ENCODE measurements around the gene SLC8A2.

The SLC8A2 gene

GRCh38 chr19:47467914-47468313 lies 3.8 kb downstream of the SLC8A2 start:
- no peak overlapping the region for H3K27ac ChIP-seq
- H3K9ac ChIP-seq = no peak overlapping the region
- no peak overlapping the region for H3K4me2 ChIP-seq
- no peaks in the 10 kb centered on the region for H3K9me3 ChIP-seq (replicated peaks in 1 of 11)
- H4K20me1 ChIP-seq = peaks cover 0 to 43% (median 6%) of the 10 kb centered on the region in 11 experiments; a peak in 11 of 22 replicates
- no peaks in the 10 kb centered on the region for H3K36me3 ChIP-seq
- peaks cover 54 to 63% (median 57%) of the 10 kb centered on the region in 11 experiments for H3K27me3 ChIP-seq
- H3K4me1 ChIP-seq = peaks cover 0 to 10% (median 6%) of the 10 kb centered on the region in 10 experiments; a peak in 12 of 20 replicates
- H3K4me3 ChIP-seq = no peak overlapping the region
- no peak for TF ChIP-seq Cebpa-rat (IDR thresholded peaks at IDR 0.05)

- peaks cover 38 to 46% (median 41%) of the 10 kb centered on the region in 11 experiments for H3K27me3 ChIP-seq
These were observed 5.7 kb downstream of the SLC8A2 start for GRCh38 chr19:47465957-47466356.

DNA sequence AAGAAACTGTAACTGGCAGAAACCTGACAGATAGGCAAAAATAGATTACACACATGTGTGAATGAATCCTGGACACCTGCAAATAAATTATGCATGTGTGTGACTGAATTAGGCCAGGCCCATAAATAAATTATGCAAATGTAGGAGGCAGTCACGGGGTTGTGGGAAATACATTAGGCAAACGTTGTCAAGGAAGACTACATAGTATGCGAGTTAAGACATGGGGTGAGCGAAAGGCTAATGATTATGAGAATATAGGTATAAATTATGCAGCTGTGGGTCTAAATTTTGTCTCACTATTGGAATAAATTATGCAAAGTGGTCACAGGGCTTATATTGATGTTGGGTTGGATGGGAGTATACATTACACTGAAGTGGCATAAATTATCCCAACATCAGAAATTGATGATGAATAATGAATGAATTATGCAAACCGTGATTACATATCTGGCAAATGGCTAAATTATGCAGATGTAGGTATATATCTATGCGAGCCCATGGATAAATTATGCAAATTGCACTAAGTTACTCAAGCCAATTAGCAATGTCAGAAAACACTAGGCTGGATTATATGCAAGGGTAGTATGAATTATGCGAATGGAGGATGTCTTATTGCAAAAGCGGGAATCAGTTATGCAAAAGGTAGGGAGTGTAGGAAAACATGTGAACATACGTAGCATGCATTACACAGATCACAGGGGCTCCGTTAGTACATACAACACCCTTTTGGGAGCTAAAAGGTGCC lies 6.8 kb downstream of the SLC8A2 start:
- peaks cover 30 to 39% (median 33%) of the 10 kb centered on the region in 11 experiments for H3K27me3 ChIP-seq
- H3K4me2 ChIP-seq = no peak overlapping the region
- TF ChIP-seq Cebpa-rat (IDR thresholded peaks at IDR 0.05) = no peak

More at GRCh38 chr19:47465957-47466356, 5.7 kb downstream of the SLC8A2 start:
- H3K27ac ChIP-seq = no peak overlapping the region
- no peaks in the 10 kb centered on the region for H3K9me3 ChIP-seq (replicated peaks in 1 of 11)
- H3K9ac ChIP-seq = no peak overlapping the region
- H4K20me1 ChIP-seq = peaks cover 0 to 34% (median 6%) of the 10 kb centered on the region in 11 experiments; a peak in 11 of 22 replicates
- no peak overlapping the region for H3K4me2 ChIP-seq
- TF ChIP-seq Cebpa-rat (IDR thresholded peaks at IDR 0.05) = no peak
- H3K36me3 ChIP-seq = no peaks in the 10 kb centered on the region
- H3K4me1 ChIP-seq = no peaks in the 10 kb centered on the region; a peak in 1 of 20 replicates
- no peak overlapping the region for H3K4me3 ChIP-seq

GRCh38 chr19:47461876-47462275 lies 9.8 kb downstream of the SLC8A2 start:
- Histone ChIP-seq H3K4me3 (no peak overlapping the region), H3K9me3 (replicated peaks in 1 of 11) (peaks cover 0 to 6% (median 5%) of the 10 kb centered on the region in 11 experiments; a peak in 15 of 22 replicates), H3K4me1 (no peaks in the 10 kb centered on the region), H3K36me3 (no peaks in the 10 kb centered on the region), H3K4me2 (no peak overlapping the region), H3K27me3 (peaks cover 27 to 39% (median 33%) of the 10 kb centered on the region in 11 experiments), H3K9ac (no peak overlapping the region), H4K20me1 (peaks cover 0 to 8% (median 0%) of the 10 kb centered on the region in 11 experiments; a peak in 4 of 22 replicates), H3K27ac (no peak overlapping the region)
- TF ChIP-seq Cebpa-rat (IDR thresholded peaks at IDR 0.05) = no peak

More for the DNA sequence above, 6.8 kb downstream of the SLC8A2 start:
- Histone ChIP-seq H3K27ac (no peak overlapping the region), H3K4me3 (no peak overlapping the region), H3K4me1 (no peaks in the 10 kb centered on the region; a peak in 1 of 20 replicates), H3K36me3 (no peaks in the 10 kb centered on the region), H4K20me1 (peaks cover 0 to 27% (median 6%) of the 10 kb centered on the region in 11 experiments; a peak in 11 of 22 replicates), H3K9ac (no peak overlapping the region), H3K9me3 (replicated peaks in 1 of 11) (no peaks in the 10 kb centered on the region)

- Histone ChIP-seq H3K4me1 (no peaks in the 10 kb centered on the region), H3K9me3 (replicated peaks in 1 of 11) (peaks cover 15 to 25% (median 23%) of the 10 kb centered on the region in 11 experiments), H3K27me3 (peaks cover 43 to 57% (median 56%) of the 10 kb centered on the region in 11 experiments), H4K20me1 (peaks cover 0 to 5% (median 0%) of the 10 kb centered on the region in 11 experiments; a peak in 2 of 22 replicates), H3K27ac (no peak overlapping the region), H3K4me2 (no peak overlapping the region), H3K9ac (no peak overlapping the region), H3K4me3 (no peak overlapping the region), H3K36me3 (no peaks in the 10 kb centered on the region)
- TF ChIP-seq Cebpa-rat (IDR thresholded peaks at IDR 0.05) = no peak
These were observed 12.2 kb downstream of the SLC8A2 start for GRCh38 chr19:47459477-47459876.

DNA sequence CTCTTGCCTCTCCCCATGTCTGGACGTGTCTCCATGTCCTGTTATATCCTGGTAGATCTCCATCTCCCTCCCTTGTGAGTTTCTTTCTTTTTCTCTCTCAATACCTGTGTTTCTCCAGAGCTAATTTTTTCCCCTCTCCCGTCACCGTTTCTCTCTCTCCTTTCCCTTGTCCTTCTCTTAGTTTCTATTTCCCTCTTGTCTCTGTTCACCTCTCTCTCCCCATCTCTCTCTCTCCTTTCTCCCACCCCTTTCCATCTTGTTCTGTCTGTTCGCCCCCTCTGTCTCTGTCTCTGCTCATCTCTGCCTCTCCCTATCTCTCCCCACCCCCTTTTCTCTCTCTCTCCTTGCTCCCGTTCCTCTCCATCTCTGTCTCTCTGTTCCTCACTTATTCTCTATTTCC lies 13.0 kb downstream of the SLC8A2 start:
- H3K36me3 ChIP-seq = no peaks in the 10 kb centered on the region
- H3K27ac ChIP-seq = no peak overlapping the region
- H4K20me1 ChIP-seq = peaks cover 0 to 5% (median 0%) of the 10 kb centered on the region in 11 experiments; a peak in 3 of 22 replicates
- peaks cover 43 to 64% (median 61%) of the 10 kb centered on the region in 11 experiments for H3K27me3 ChIP-seq
- H3K9ac ChIP-seq = no peak overlapping the region
- H3K9me3 ChIP-seq (replicated peaks in 1 of 11) = peaks cover 15 to 25% (median 23%) of the 10 kb centered on the region in 11 experiments
- no peak overlapping the region for H3K4me2 ChIP-seq
- H3K4me1 ChIP-seq = no peaks in the 10 kb centered on the region
- no peak overlapping the region for H3K4me3 ChIP-seq
- TF ChIP-seq Cebpa-rat (IDR thresholded peaks at IDR 0.05) = no peak

DNA sequence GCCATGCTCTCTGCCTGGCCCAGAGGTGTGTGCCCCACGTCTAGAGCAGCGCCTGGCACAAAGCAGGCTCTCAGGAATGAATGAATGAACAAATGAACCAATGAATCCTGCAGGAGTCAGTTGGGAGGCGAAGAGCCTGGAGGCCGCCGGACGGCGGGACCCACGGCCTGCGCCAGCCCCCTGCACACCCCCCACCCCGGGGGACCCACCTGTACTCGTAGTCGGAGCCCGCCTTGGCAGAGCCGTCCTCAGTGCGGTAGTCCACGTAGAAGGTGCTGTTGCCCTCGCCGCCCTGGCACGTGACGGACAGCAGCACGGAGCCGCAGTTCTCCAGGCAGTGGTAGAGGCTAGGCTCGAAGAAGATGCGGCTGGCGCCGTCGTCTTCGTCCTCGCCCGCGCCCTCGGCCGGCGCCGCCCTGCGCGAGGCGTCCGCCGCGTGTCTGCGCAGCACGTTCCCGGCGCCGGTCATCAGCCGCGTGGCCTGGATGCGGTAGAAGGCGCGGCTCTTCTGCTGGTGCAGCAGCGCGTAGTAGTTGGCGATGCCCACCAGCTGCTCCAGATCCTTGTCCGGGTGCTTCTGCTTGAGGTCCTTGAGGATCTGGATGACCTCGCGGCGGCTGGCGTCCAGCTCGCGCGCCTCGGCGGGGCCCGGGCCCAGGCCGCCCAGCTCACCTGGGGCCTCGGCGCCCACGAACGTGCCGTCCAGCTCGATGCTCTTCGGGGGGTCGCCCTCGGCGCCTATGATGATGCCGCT lies 14.8 kb downstream of the SLC8A2 start:
- H3K4me2 ChIP-seq = no peak overlapping the region

DNA sequence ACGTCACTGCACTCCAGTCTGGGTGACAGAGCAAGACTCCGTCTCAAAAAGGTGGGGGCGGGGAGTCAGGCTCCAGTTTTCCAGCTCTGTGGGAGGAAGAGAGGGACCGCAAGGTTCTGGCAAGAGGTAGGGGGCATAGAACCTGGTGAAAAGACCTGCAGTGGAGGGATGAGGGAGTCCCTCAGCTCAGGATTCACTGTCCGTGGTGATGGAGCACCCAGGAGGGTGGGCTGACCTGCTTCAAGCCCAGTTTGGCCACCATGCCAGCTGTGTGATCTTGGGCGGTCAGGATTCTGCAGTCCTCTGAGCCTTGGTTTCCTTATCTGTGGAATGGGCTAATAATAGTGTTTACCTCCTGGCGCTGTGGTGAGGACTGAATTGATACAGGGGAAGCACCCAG lies 21.2 kb downstream of the SLC8A2 start:
- Histone ChIP-seq H3K27ac (no peak overlapping the region), H4K20me1 (peaks cover 0 to 15% (median 3%) of the 10 kb centered on the region in 11 experiments; a peak in 6 of 22 replicates), H3K27me3 (peaks cover 29 to 89% (median 61%) of the 10 kb centered on the region in 11 experiments), H3K4me1 (peaks cover 7 to 13% (median 11%) of the 10 kb centered on the region in 10 experiments), H3K36me3 (no peaks in the 10 kb centered on the region), H3K9me3 (replicated peaks in 1 of 11) (peaks cover 2 to 6% (median 4%) of the 10 kb centered on the region in 11 experiments), H3K4me3 (no peak overlapping the region), H3K4me2 (no peak overlapping the region), H3K9ac (no peak overlapping the region)
- TF ChIP-seq Cebpa-rat (IDR thresholded peaks at IDR 0.05) = no peak

More for the DNA sequence above, 14.8 kb downstream of the SLC8A2 start:
- peaks cover 0 to 5% (median 0%) of the 10 kb centered on the region in 11 experiments; a peak in 3 of 22 replicates for H4K20me1 ChIP-seq
- no peak overlapping the region for H3K9ac ChIP-seq
- H3K27ac ChIP-seq = no peak overlapping the region
- no peak for TF ChIP-seq Cebpa-rat (IDR thresholded peaks at IDR 0.05)
- peaks cover 43 to 73% (median 61%) of the 10 kb centered on the region in 11 experiments for H3K27me3 ChIP-seq
- H3K9me3 ChIP-seq (replicated peaks in 1 of 11) = peaks cover 15 to 25% (median 23%) of the 10 kb centered on the region in 11 experiments
- no peak overlapping the region for H3K4me3 ChIP-seq
- no peaks in the 10 kb centered on the region for H3K36me3 ChIP-seq
- H3K4me1 ChIP-seq = no peaks in the 10 kb centered on the region

DNA sequence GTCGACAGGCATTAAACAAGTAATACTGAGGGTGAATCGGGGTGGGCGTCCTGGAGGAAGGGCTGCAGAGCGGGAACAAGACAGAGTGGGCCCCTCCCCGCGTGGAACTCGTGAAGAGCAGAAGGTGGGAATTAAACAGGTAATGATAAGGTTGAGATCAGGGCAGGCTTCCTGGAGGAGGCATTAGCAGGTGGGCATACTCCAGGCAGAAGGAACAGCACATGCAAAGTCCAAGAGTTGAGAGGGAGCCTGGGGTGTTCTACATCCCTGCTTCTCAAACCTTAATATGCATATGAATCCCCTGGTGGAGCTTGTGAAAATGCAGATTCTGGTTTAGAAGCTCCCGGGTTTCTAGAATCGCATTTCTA lies 23.3 kb downstream of the SLC8A2 start:
- Histone ChIP-seq H4K20me1 (peaks cover 0 to 26% (median 6%) of the 10 kb centered on the region in 11 experiments; a peak in 10 of 22 replicates), H3K27ac (no peak overlapping the region), H3K4me1 (peaks cover 13 to 24% (median 21%) of the 10 kb centered on the region in 10 experiments), H3K27me3 (peaks cover 47 to 89% (median 67%) of the 10 kb centered on the region in 11 experiments), H3K4me3 (no peak overlapping the region), H3K9me3 (replicated peaks in 1 of 11) (no peaks in the 10 kb centered on the region; a peak in 1 of 22 replicates), H3K36me3 (no peaks in the 10 kb centered on the region), H3K9ac (no peak overlapping the region), H3K4me2 (no peak overlapping the region)
- TF ChIP-seq Cebpa-rat (IDR thresholded peaks at IDR 0.05) = no peak
